ENCODE data around the gene ATP2C1.
A peak's percentile ranks its signal among the peaks of the same experiment; 100 is the strongest.
"Not testable (repeated sequence)": the region's sequence is repeated elsewhere in the genome, so short reads cannot be mapped to it uniquely, and the experiment has no call there.

Gene ATP2C1

DNA sequence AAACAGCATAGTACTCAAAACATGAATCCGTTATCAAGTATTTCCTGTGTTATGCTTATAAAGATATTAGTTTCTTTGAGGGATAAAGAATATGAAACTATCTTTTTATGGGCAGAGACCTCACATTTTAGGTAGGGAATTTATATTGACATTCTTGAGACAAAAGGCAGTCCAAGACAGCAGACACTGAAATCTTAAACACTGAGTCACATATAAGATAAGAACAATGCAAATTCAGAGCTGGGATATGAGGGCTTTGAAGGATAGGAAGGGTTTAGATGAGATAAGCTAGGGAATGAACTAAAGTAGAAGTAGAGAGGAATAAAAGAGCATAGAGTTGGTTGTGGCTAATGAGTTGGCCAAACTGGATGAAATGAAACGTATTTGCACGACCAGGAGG lies 74.3 kb downstream of the ATP2C1 start:
- DNase-seq (ENCODE audit: low read depth, low spot score): no peak
- no peak for TF ChIP-seq EZH2 (IDR thresholded peaks at IDR 0.05)
- TF ChIP-seq FOXP2 (optimal IDR thresholded peaks at IDR 0.05; ENCODE audit: control extremely low read depth, extremely low read length, insufficient read depth): no peak
- no peak for TF ChIP-seq POLR2AphosphoS5 (IDR thresholded peaks at IDR 0.05; ENCODE audit: borderline replicate concordance, low read depth, low read length)
- Histone ChIP-seq H3K4me3 (no peak overlapping the region), H3K9me3 (ENCODE audit: low read depth, low read length) (no peaks in the 10 kb centered on the region), H3K27ac (no peak overlapping the region), H3K9ac (ENCODE audit: insufficient read length) (no peak overlapping the region), H3K36me3 (ENCODE audit: insufficient read depth, low read length) (peaks cover 81% of the 10 kb centered on the region)

DNA sequence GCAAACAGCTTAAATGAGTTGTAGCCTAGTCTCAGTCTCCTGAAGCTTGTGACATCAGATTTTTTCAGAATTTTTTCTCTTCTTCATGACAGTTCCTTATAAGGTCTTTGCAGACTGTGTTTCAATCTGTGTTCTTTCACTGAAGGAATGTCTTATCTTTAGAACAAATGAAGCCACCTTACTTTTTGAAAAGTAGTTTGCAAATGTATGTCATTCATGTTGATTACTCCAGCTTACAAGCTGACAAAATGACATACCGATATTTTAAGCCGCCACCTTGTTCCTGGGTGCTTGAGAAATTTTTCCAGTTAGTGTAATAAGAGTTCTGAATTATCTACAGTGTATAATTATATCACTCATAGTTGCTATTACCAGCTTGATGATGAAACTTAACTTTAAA lies 75.7 kb downstream of the ATP2C1 start:
- H3K36me3 ChIP-seq (ENCODE audit: insufficient read depth, low read length): peaks cover 72% of the 10 kb centered on the region

DNA sequence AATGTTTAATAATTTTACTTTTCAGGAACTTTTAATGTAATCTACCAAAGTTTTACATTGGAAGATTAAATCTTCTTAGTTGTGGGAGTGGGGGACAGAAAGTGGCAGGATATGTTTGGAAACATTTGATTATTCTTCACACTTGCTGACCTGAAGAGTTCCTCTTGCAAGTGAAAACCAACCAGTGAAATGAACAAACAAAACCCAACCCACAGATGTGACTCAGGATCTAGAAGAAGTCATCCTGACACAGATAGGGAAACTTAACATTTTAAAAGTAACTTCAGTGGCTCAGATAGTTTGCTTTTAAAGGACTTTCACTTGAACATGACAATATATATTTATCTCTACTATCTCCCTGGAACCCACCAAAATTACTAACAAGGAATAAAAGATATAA lies 77.3 kb downstream of the ATP2C1 start:
- TF ChIP-seq EZH2 (IDR thresholded peaks at IDR 0.05) (no peak), POLR2AphosphoS5 (IDR thresholded peaks at IDR 0.05; ENCODE audit: borderline replicate concordance, low read depth, low read length) (no peak), FOXP2 (optimal IDR thresholded peaks at IDR 0.05; ENCODE audit: control extremely low read depth, extremely low read length, insufficient read depth) (no peak)
- DNase-seq (ENCODE audit: low read depth, low spot score): no peak
- H3K36me3 ChIP-seq (ENCODE audit: insufficient read depth, low read length): peaks cover 61% of the 10 kb centered on the region
- no peaks in the 10 kb centered on the region for H3K9me3 ChIP-seq (ENCODE audit: low read depth, low read length)
- no peak overlapping the region for H3K9ac ChIP-seq (ENCODE audit: insufficient read length)
- H3K4me3 ChIP-seq: no peak overlapping the region
- H3K27ac ChIP-seq: no peak overlapping the region

More for the DNA sequence above, 75.7 kb downstream of the ATP2C1 start:
- Histone ChIP-seq H3K9ac (ENCODE audit: insufficient read length) (no peak overlapping the region), H3K4me3 (no peak overlapping the region), H3K27ac (no peak overlapping the region), H3K9me3 (ENCODE audit: low read depth, low read length) (no peaks in the 10 kb centered on the region)
- DNase-seq (ENCODE audit: low read depth, low spot score): no peak
- no peak for TF ChIP-seq FOXP2 (optimal IDR thresholded peaks at IDR 0.05; ENCODE audit: control extremely low read depth, extremely low read length, insufficient read depth)
- TF ChIP-seq EZH2 (IDR thresholded peaks at IDR 0.05): no peak
- TF ChIP-seq POLR2AphosphoS5 (IDR thresholded peaks at IDR 0.05; ENCODE audit: borderline replicate concordance, low read depth, low read length): no peak

DNA sequence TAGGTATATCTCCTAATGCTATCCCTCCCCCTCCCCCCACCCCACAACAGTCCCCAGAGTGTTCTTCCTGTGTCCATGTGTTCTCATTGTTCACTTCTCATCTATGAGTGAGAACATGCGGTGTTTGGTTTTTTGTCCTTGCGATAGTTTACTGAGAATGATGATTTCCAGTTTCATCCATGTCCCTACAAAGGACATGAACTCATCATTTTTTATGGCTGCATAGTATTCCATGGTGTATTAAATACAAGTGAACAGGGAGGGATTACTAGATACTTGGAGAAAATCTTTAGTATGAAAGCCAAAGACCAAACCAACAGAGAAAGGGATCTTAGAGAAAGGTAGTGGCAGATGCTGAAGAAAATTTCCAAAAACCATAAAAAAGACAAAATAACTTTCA lies 78.7 kb downstream of the ATP2C1 start:
- H3K9ac ChIP-seq (ENCODE audit: insufficient read length); DNase-seq (ENCODE audit: low read depth, low spot score); H3K27ac ChIP-seq; H3K4me3 ChIP-seq; H3K9me3 ChIP-seq (ENCODE audit: low read depth, low read length): not testable (repeated sequence)
- H3K36me3 ChIP-seq (ENCODE audit: insufficient read depth, low read length): peaks cover 51% of the 10 kb centered on the region

DNA sequence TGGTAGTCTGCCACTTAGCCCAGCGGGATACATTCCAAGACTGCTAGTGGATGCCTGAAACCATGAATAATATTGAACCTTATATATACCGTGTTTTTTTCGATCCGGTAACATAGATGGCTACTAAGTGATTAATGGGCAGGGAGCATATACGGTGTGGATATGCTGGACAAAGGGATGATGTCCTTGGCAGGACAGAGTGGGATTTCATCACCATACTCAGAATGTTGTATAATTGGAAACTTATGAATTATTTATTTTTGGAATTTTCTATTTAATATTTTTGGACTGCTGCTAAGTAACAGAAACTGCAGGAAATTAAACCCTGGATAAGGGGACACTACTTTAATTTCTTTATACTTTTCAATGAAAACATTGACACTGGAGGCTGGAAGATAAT lies 79.5 kb downstream of the ATP2C1 start:
- no peak overlapping the region for H3K27ac ChIP-seq
- TF ChIP-seq FOXP2 (optimal IDR thresholded peaks at IDR 0.05; ENCODE audit: control extremely low read depth, extremely low read length, insufficient read depth) (no peak), POLR2AphosphoS5 (IDR thresholded peaks at IDR 0.05; ENCODE audit: borderline replicate concordance, low read depth, low read length) (no peak), EZH2 (IDR thresholded peaks at IDR 0.05) (no peak)
- peaks cover 44% of the 10 kb centered on the region for H3K36me3 ChIP-seq (ENCODE audit: insufficient read depth, low read length)
- no peaks in the 10 kb centered on the region for H3K9me3 ChIP-seq (ENCODE audit: low read depth, low read length)
- no peak overlapping the region for H3K9ac ChIP-seq (ENCODE audit: insufficient read length)
- no peak for DNase-seq (ENCODE audit: low read depth, low spot score)
- no peak overlapping the region for H3K4me3 ChIP-seq

DNA sequence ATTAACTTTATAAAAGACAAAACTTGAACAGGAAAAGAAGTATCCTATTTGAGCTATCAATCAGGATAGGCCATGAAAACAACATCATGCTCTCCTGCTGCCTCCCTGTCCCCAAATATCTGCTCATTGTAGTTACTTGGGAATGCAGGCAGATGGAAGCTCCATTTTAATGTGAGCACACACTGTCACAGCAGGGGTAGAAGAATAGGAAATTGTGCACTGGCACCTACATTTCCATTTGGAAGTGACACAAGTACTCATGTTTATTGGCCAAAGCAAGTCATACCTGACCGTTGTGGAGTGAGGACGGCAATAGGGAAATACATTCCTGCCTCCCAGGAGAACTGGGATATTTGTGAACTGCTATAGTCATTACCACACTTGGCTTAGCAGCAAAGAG lies 80.3 kb downstream of the ATP2C1 start:
- Histone ChIP-seq H3K27ac (no peak overlapping the region), H3K36me3 (ENCODE audit: insufficient read depth, low read length) (peaks cover 36% of the 10 kb centered on the region), H3K9ac (ENCODE audit: insufficient read length) (no peak overlapping the region), H3K9me3 (ENCODE audit: low read depth, low read length) (no peaks in the 10 kb centered on the region), H3K4me3 (no peak overlapping the region)
- no peak for TF ChIP-seq FOXP2 (optimal IDR thresholded peaks at IDR 0.05; ENCODE audit: control extremely low read depth, extremely low read length, insufficient read depth)
- no peak for TF ChIP-seq POLR2AphosphoS5 (IDR thresholded peaks at IDR 0.05; ENCODE audit: borderline replicate concordance, low read depth, low read length)
- no peak for TF ChIP-seq EZH2 (IDR thresholded peaks at IDR 0.05)
- no peak for DNase-seq (ENCODE audit: low read depth, low spot score)

DNA sequence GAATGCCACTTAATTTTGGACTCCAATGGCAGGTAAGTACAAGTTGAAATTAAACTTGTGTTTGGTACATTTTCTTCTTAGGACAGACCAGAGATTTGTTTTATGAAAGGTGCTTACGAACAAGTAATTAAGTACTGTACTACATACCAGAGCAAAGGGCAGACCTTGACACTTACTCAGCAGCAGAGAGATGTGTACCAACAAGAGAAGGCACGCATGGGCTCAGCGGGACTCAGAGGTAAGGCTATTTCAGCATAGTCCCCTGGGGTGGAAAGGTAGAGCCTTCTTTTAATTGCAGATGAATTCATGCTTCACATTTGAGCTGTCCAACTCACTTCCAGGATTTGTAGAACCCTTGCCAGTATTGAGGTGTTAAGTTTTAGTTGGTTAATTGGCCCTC lies 81.4 kb downstream of the ATP2C1 start:
- no peak overlapping the region for H3K4me3 ChIP-seq
- TF ChIP-seq EZH2 (IDR thresholded peaks at IDR 0.05) (no peak), POLR2AphosphoS5 (IDR thresholded peaks at IDR 0.05; ENCODE audit: borderline replicate concordance, low read depth, low read length) (no peak), FOXP2 (optimal IDR thresholded peaks at IDR 0.05; ENCODE audit: control extremely low read depth, extremely low read length, insufficient read depth) (no peak)
- H3K27ac ChIP-seq: no peak overlapping the region
- H3K9me3 ChIP-seq (ENCODE audit: low read depth, low read length): no peaks in the 10 kb centered on the region
- no peak overlapping the region for H3K9ac ChIP-seq (ENCODE audit: insufficient read length)
- H3K36me3 ChIP-seq (ENCODE audit: insufficient read depth, low read length): peaks cover 35% of the 10 kb centered on the region
- DNase-seq (ENCODE audit: low read depth, low spot score): no peak

DNA sequence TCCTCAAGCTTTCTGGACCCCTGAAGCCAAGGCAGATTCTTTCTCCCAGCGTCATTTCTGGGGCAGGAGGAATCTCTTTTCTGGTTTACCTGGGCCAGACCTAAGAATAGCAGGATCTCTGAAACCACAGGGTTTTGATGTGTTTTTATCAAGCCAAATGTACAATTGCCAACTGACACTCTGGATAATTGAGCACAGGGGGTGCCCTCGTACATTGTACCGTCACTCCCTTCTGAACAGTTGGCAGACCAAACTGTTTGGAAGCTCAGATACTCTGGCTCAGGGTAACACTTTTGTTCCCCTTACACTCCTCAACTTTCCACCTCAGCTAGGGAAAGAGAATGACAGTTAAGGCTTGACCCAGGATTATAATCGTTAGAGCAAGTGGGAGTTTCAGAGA lies 82.8 kb downstream of the ATP2C1 start:
- no peak overlapping the region for H3K4me3 ChIP-seq
- peaks cover 28% of the 10 kb centered on the region for H3K36me3 ChIP-seq (ENCODE audit: insufficient read depth, low read length)
- TF ChIP-seq FOXP2 (optimal IDR thresholded peaks at IDR 0.05; ENCODE audit: control extremely low read depth, extremely low read length, insufficient read depth): no peak
- TF ChIP-seq EZH2 (IDR thresholded peaks at IDR 0.05): no peak
- no peak for TF ChIP-seq POLR2AphosphoS5 (IDR thresholded peaks at IDR 0.05; ENCODE audit: borderline replicate concordance, low read depth, low read length)
- DNase-seq (ENCODE audit: low read depth, low spot score): no peak
- H3K9me3 ChIP-seq (ENCODE audit: low read depth, low read length): no peaks in the 10 kb centered on the region
- no peak overlapping the region for H3K9ac ChIP-seq (ENCODE audit: insufficient read length)
- H3K27ac ChIP-seq: no peak overlapping the region

DNA sequence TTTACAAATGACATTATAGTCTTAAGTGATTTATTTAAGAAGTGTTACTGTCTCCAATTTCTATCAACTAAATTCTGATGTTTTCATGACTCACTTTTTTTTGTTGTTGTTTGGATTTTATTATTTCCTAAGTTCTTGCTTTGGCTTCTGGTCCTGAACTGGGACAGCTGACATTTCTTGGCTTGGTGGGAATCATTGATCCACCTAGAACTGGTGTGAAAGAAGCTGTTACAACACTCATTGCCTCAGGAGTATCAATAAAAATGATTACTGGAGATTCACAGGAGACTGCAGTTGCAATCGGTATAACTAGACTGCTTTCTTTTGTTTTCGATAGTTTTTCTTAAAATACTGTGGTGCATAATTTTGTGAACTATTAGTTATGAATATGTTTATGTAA lies 85.2 kb downstream of the ATP2C1 start:
- no peaks in the 10 kb centered on the region for H3K9me3 ChIP-seq (ENCODE audit: low read depth, low read length)
- H3K36me3 ChIP-seq (ENCODE audit: insufficient read depth, low read length): peaks cover 36% of the 10 kb centered on the region
- peak overlapping the region; percentile 63 for H3K27ac ChIP-seq
- H3K4me3 ChIP-seq: no peak overlapping the region
- no peak for DNase-seq (ENCODE audit: low read depth, low spot score)
- H3K9ac ChIP-seq (ENCODE audit: insufficient read length): no peak overlapping the region
- TF ChIP-seq EZH2 (IDR thresholded peaks at IDR 0.05) (no peak), FOXP2 (optimal IDR thresholded peaks at IDR 0.05; ENCODE audit: control extremely low read depth, extremely low read length, insufficient read depth) (no peak), POLR2AphosphoS5 (IDR thresholded peaks at IDR 0.05; ENCODE audit: borderline replicate concordance, low read depth, low read length) (no peak)
